GM18858 (cell line): ENCODE measurements around the gene NTM.

Experiments
- ATAC-seq: cut with Tn5 transposase; IDR thresholded peaks from one replicate; pipeline ENCODE4 v1.9.1; 2021; ENCODE audit not compliant: unreplicated experiment

The NTM gene

GRCh38 chr11:132264616-132265015, 894.2 kb downstream of the NTM start:
- no peak for ATAC-seq

- ATAC-seq, result no peak
Observed at GRCh38 chr11:132278801-132279574, 908.6 kb downstream of the NTM start.

DNA sequence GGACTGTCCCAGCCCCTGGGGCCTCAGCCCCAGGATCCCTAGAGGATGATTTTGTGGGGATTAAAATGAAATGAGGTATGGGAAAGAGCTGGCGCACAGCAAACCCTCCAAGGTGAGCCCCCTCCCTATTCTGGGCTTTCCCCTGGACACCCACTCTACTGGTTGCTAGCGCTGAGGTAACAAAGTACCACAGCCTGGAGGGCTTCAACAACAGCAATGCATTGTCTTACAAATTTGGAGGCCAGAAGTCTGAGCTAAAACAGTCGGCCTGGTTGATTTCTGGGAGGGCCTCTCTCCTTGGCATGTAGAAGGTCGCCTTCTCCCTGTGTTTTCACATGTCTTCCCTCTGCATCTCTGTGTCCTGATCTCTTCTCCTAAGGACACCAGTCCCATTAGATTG, 913.6 kb downstream of the NTM start:
- ATAC-seq, result no peak

DNA sequence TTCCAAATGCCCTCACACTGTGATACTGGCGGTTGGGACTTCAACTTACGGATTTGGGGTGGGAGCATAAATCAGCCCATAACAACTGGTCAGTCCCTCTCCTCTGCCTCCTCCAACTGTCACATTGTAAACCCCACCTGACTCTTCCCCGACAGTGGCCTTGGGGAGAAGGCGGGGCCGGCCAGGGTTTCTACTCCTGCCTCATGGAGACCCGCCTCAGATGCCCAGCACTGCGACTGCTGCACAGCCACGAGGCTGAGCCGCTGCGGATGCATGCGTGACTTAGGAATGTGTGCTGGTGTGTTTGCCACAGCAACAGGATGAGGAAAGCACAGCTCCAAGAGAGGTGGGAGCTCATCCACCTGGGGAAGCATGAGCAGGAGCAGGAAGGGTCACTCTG, 914.2 kb downstream of the NTM start:
- ATAC-seq, result no peak

- no peak for ATAC-seq
Observed at GRCh38 chr11:132285631-132286030, 915.2 kb downstream of the NTM start.

- ATAC-seq, result no peak
Observed at GRCh38 chr11:132286106-132286505, 915.7 kb downstream of the NTM start.

DNA sequence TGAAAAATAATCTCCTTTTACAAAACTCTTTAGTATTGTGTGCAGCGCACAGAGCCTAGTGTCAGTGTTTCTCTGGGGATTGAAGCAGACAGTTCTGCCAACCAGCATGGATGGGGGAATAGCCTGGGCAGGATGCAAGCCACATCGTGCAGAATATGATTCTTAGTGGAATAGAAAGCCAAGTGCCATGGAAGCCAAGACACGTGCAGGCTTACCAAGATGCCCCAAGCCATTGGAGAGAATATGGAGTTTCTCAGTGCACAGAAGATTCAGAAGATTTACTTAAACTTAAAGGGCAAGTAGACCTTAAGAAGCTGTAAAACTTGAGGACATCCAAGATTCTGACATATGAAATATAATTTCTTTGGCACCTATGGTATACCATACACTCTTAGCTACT, 917.6 kb downstream of the NTM start:
- no peak for ATAC-seq

GRCh38 chr11:132289590-132290256, 919.3 kb downstream of the NTM start:
- no peak for ATAC-seq

DNA sequence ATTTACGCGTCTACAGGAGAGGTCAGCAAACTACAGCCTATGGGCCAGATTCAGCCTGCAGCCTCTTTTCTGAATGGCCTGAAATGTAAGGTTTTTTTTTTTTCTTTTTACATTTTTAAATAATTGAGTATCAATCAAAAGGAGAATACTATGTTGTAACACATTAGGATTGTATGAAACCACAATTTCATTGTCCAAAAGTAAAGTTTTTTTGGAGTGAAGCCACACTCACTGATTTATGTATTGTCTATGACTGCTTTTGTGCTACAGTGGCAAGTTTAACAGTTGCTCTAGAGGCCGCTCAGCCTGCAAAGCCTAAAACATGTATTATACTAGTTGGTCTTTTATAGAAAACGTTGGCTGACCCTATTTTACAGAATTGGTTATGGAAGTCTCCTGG, 923.2 kb downstream of the NTM start:
- ATAC-seq, result no peak

GRCh38 chr11:132296946-132297610, 926.7 kb downstream of the NTM start:
- no peak for ATAC-seq

DNA sequence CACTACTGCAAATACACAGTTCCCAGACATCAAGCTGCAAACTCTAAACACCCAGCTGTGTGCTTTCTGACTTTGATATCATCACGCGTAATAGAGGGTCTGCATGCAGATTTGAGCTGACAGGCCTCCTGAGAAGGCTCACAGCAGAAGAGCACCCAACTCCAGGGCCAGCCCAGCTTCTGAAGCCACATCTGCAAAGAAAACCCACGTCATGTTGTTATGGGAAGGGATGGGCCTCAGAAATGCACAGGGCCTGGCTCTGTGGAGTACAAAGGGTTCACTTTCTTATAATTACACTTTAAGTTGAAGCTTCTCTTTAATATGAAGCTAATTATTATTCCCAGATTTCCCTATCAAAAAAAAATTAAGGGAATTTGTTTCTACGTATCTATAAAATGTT, 927.9 kb downstream of the NTM start:
- ATAC-seq, result no peak

- ATAC-seq, result no peak
Observed at GRCh38 chr11:132300283-132300682, 929.9 kb downstream of the NTM start.

GRCh38 chr11:132301465-132301864, 931.0 kb downstream of the NTM start:
- no peak for ATAC-seq

DNA sequence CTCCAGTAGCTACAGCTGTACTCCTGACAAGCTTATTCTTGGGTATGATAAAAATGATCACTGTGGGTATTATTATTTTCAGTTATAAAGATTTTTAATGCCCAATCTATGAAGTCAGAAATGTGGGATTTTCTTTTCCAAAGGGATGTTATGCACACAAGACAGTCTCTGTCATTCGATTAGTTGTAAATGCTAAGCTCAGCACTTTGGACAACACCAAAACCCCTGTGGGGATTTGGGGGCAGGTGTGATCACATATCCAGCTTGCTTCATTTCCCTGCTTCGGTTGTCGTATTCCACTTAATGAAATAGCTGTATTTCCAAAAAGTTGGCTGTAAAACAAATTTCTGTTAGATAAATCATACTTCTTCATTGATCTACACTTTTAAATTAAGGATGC, 931.5 kb downstream of the NTM start:
- ATAC-seq, result no peak

- ATAC-seq, result no peak
Observed at GRCh38 chr11:132307309-132308020, 937.0 kb downstream of the NTM start.

DNA sequence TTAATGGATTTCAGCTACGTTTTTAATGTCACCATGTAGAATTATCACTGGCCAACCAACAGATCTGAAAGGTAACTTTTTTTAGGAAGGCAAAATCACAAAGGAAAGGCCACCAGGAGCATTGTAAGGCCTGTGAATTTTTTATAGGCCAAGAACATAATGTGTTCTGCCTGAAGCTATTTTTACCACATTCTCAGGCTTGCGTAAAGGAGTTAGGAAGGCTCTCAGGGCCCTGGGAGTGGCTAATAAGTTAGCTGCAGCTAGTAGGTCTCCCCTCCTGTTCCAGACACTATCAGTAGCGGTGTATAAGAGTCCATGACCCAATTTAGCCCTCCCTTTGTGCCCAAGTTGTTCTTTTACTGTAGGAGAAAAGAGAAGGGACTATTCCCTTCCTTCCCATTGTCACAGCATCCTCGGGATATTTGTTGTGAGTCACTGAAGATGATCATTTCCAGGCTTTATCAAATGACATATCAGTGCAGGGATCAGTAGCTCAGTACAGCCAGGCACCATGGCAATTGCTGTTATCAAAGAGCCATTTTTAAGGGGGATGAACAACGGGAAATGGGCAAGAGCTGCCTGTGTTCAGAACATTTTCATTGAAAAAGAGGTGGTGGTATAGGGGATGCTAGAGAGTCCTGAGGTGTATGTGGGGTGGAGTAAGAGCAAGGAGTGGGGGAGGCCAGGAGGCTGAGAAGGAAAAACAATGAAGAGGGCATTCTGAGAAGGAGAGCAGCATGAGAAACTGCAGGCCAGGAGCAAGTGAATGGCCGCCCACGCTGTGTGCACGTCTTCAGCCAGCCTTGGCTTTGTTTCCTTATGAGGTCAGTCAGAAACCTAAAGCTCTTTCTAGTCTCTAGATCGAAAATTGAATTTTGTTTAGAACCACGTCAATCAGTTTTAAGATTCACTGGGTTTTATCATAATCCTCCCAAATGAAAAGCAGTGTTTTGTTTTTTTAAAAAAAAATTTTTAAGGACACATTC, 940.3 kb downstream of the NTM start:
- ATAC-seq, result no peak

DNA sequence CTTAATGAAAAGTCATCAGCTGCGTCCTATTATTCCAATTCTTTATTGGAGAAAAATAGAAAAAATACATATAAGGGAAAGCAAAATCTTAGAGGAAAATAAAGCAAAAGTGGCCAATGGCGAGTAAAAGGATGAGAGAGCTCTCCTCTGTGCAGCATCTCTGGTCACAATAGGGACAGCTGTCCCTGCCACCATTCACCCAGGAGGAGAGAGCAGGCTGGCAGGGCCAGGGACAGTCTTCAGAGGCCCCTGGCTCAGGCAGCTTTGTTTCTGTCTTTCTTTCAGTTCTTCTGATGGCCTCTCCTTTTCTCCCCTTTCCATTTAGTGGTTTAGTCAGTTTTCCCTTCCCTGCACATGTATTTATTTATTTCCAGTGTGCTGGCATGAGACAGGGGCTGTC, 941.3 kb downstream of the NTM start:
- no peak for ATAC-seq

GRCh38 chr11:132312161-132312560, 941.7 kb downstream of the NTM start:
- no peak for ATAC-seq

DNA sequence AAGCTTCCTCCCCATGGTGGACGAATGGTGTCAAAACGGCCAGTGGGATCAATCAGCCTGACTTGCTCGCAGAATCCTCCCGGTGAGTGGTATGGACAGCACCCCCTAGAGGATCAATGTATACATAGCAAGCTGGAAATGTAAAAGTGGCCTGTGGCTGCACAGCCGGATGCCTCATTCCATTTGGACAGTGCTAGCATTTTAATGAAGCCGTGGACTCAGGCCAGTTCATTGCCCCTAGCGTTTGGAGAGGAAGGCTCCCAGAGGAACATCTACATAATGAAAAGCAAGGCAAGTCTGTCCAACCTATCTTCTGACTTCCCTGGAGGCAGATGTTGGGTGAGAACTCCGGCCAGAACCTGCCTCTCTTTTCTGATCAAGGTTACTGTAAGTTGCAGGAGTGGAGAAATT, 942.3 kb downstream of the NTM start:
- no peak for ATAC-seq

- ATAC-seq, result no peak
Observed at GRCh38 chr11:132314911-132315455, 944.6 kb downstream of the NTM start.
